Fibroblast of mammary gland (primary cell): ENCODE data around the gene DQX1.
A peak's percentile ranks its signal among the peaks of the same experiment; 100 is the strongest.

Experiments
- DNase-seq: peaks from one replicate; pipeline ENCODE4 v3.0.0-alpha.2; 2010; ENCODE audit warnings: low read depth
- H3K4me3 ChIP-seq: 2 replicates; pipeline ENCODE4 v1.5.1; 2011; ENCODE audit warnings: low read depth, mild to moderate bottlenecking, low read length, moderate library complexity; ENCODE audit not compliant: control insufficient read depth
- CTCF ChIP-seq: conservative IDR thresholded peaks from 2 replicates; pipeline ENCODE4 v1.5.1; 2011; ENCODE audit warnings: low read depth, low read length, inconsistent platforms; ENCODE audit not compliant: control insufficient read depth, insufficient read depth

The DQX1 gene

DNA sequence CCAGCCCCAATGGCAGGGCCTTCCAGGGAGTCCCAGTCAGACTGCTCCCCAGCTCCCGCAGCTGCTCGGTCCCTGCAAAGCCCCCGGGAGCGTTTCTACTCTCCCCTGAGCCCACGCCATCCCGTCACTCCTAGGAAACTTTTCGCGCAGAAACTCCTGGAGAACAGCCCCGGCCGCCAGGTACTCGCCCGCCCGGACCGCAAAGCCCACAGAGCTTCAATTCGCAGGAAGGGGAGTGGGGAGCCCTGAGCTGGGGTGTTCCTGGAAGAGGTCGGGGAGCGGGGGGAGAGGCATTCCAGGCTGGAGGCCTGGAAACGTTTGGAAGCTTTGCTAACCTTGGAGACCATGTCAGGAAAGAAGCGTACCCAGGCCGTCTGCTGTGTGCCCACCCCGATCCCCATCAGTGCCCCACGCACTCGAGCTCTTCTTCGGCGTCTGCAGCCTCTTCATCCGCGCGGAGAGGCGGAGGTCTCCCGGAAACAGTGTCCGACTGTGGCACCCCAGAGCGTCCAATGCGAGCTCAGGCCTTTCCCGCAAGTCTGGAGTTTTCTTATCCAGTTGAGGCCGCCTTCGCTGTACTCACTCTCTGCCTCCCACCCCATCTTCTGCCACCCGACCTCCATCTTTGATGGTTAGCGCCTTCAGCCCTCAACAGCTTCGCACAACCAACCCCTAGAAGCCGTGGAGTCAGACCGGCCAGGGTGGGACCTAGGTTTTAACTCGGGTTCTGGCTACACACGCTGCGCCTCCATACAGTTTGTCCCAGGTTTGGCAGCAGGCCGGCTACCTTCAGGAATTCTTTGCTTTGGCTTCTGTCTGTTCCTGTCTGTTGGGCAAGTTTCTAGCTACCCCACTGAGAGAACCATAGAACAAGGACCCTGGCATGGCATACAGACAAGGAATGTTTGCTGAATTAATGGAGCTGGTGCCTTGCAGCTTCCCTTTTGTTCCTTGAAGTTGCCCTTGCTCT, 22.2 kb downstream of the DQX1 start:
- peak overlapping the region; percentile 63 for H3K4me3 ChIP-seq
- no peak for DNase-seq
- TF ChIP-seq CTCF = no peak

DNA sequence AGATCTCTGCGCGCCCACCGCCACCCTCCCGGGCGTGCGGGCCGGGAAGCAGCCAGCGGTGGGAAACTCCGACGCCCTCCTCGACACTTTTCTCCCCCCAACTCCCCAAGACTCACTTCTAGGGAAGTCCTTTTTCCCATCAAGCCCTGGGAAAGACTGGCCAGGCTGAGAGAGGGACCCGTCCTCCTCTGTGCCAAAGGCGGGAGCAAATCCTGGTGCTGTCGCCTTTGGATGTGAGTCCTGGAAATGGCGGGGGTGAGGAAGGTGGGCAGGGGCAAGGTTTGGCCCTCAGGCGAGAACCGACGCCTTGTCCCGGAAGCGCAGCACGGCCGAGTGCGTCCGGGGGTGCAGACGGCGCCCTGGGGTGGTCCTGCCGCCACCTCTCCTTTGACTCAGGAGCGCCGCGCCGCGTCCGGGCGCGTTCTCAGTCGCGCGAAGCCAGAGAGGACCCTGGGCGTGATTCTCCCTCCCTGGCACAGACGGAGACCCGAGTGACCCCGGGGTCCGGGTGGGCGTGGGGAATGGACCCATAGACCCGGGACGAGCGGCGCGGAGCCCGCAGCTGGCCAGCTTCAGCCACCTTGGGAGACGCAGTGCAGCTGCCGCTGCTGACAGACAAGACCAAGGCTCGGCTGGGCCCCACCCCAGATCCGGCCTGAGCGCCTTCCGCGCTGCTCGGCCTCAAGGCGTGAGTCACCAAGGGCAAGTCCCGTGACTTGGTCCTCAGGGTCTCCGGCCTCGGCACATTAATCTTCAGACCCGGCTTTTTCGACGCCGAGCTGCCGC, 23.1 kb downstream of the DQX1 start:
- peak; percentile 19 for TF ChIP-seq CTCF
- DNase-seq = peak; percentile 89
- H3K4me3 ChIP-seq = peak overlapping the region; percentile 63

- no peak for TF ChIP-seq CTCF
Observed at GRCh38 chr2:74502147-74502719, 23.8 kb downstream of the DQX1 start.

GRCh38 chr2:74501335-74502071, 24.5 kb downstream of the DQX1 start:
- no peak for TF ChIP-seq CTCF
- no peak for DNase-seq
- H3K4me3 ChIP-seq = no peak overlapping the region

More at GRCh38 chr2:74502147-74502719, 23.8 kb downstream of the DQX1 start:
- DNase-seq = no peak
- H3K4me3 ChIP-seq = peak overlapping the region; percentile 63

DNA sequence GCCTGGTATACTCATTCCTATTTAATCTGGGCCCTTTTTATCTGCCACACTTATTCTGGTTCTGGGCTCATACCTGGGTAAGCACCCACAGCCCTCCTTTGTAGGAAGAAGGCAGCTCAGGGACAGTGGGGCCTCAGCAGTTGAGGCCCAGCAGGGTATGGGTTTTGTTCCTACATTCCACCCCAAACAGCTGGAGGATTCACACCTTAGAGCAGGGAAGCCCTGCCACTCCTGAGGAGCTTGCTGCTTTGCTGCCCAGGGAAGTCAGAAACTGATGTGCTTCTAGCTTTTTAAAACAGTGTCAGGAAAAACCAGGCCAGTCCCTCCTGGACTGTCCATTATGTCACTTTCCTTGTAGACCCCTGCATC, 25.5 kb downstream of the DQX1 start:
- DNase-seq = no peak
- no peak overlapping the region for H3K4me3 ChIP-seq

More for the DNA sequence above, 25.5 kb downstream of the DQX1 start:
- TF ChIP-seq CTCF = no peak
